Naive thymus-derived CD8-positive, alpha-beta T cell (primary cell): ENCODE measurements around the gene SVIL. TPM values are rescaled to one million over a fixed set of nuclear protein-coding genes. Genes with fewer than 3 reads are reported as not detected.
A peak's percentile ranks its signal among the peaks of the same experiment; 100 is the strongest.
"Not testable (repeated sequence)": the region's sequence is repeated elsewhere in the genome, so short reads cannot be mapped to it uniquely, and the experiment has no call there.

Source experiments
- ATAC-seq, 2 donors: fragments of 150-1000 bp; cut with Tn5 transposase in 1 of 2; sonication (Bioruptor Pico), chemical (Tn5 transposase) in 1 of 2; 1 replicate in 1 of 2; 2 replicates in 1 of 2; pipeline ENCODE4 v1.10.0; 2021; ENCODE audit warnings: mild to moderate bottlenecking in 2 of 2, moderate library complexity in 2 of 2
- POLR2A ChIA-PET: fragments of 350-600 bp; sonication (Branson Sonifier 250); formaldehyde crosslinking; loops from one replicate; lab custom pipeline; 2021; ENCODE audit warnings: antibody characterized with exemption; lab: Charles Lee
- DNase-seq, 10 donors: peaks; one replicate each; pipeline versions ENCODE4 v3.0.0 to v3.0.0-alpha.2; 2020 to 2022
- H3K27ac Mint-ChIP-seq, 10 donors: one replicate each; pipeline ENCODE4 v1.8.0; 2020 to 2022; ENCODE audit warnings: mild to moderate bottlenecking in 10 of 10, mixed read lengths in 10 of 10, moderate library complexity in 4 of 10, inconsistent platforms in 1 of 10
- H3K27me3 Mint-ChIP-seq, 5 donors: one replicate each; pipeline ENCODE4 v1.8.0; 2021 to 2022; ENCODE audit warnings: mixed read lengths in 5 of 5
- H3K36me3 Mint-ChIP-seq, 3 donors: one replicate each; pipeline ENCODE4 v1.8.0; 2020 to 2022; ENCODE audit warnings: mixed read lengths in 3 of 3, mild to moderate bottlenecking in 2 of 3, inconsistent platforms in 1 of 3
- H3K4me1 Mint-ChIP-seq, 4 donors: one replicate each; pipeline ENCODE4 v1.8.0; 2021 to 2022; ENCODE audit warnings: mixed read lengths in 4 of 4
- H3K4me3 Mint-ChIP-seq, 10 donors: one replicate each; pipeline ENCODE4 v1.8.0; 2020 to 2022; ENCODE audit warnings: mild to moderate bottlenecking in 10 of 10, mixed read lengths in 10 of 10, moderate library complexity in 6 of 10, inconsistent platforms in 1 of 10
- H3K9me3 Mint-ChIP-seq, 9 donors: one replicate each; pipeline ENCODE4 v1.8.0; 2020 to 2022; ENCODE audit warnings: mixed read lengths in 9 of 9, mild to moderate bottlenecking in 3 of 9, inconsistent platforms in 1 of 9, moderate library complexity in 1 of 9
- polyA plus RNA-seq, 3 donors: library from polyadenylated mRNA; unstranded; fragments of 300-500 nt; fragmentation: Illumina TruSeq; gene quantifications; one replicate each; pipeline ENCODE4 v1.2.3, GENCODE V29; 2021
- total RNA-seq, 8 experiments: library from RNA in 2 of 8; stranded (reverse) in 2 of 8; gene quantifications; one replicate each; pipeline ENCODE4 v1.2.3 and lab custom pipeline; 2021 to 2026

Gene SVIL
- total and polyA plus RNA-seq, 5 experiments from 2014 or later: 6.8 to 15.7 (median 12.6) TPM

GRCh38 chr10:29608062-29608461, 26.7 kb downstream of the SVIL start:
- Mint-ChIP-seq H3K4me3 (no peak overlapping the region), H3K27me3 (no peaks in the 10 kb centered on the region), H3K9me3 (peaks cover 0 to 4% (median 0%) of the 10 kb centered on the region in 9 donors), H3K4me1 (peaks cover 2 to 19% (median 8%) of the 10 kb centered on the region in 4 donors), H3K27ac (peak overlapping the region in 1 of 10 donors; percentile 56), H3K36me3 (peaks cover 0 to 4% (median 2%) of the 10 kb centered on the region in 3 donors)
- POLR2A ChIA-PET: no interaction called here
- ATAC-seq (no peak), DNase-seq (no peak)

GRCh38 chr10:29607576-29607975, 27.2 kb downstream of the SVIL start:
- Mint-ChIP-seq H3K4me1 (peaks cover 2 to 19% (median 9%) of the 10 kb centered on the region in 4 donors), H3K36me3 (peaks cover 0 to 4% (median 2%) of the 10 kb centered on the region in 3 donors), H3K9me3 (peaks cover 0 to 4% (median 0%) of the 10 kb centered on the region in 9 donors), H3K27me3 (no peaks in the 10 kb centered on the region), H3K4me3 (no peak overlapping the region), H3K27ac (peak overlapping the region in 1 of 10 donors; percentile 56)
- DNase-seq (no peak), ATAC-seq (no peak)
- POLR2A ChIA-PET: no interaction called here

- H3K27me3 Mint-ChIP-seq, H3K9me3 Mint-ChIP-seq, H3K27ac Mint-ChIP-seq, H3K4me3 Mint-ChIP-seq, DNase-seq, H3K36me3 Mint-ChIP-seq, POLR2A ChIA-PET, ATAC-seq: not testable (repeated sequence)
- peaks cover 4 to 19% (median 9%) of the 10 kb centered on the region in 4 donors for H3K4me1 Mint-ChIP-seq
These were observed 28.1 kb downstream of the SVIL start for GRCh38 chr10:29606693-29607092.

GRCh38 chr10:29604291-29604825, 30.4 kb downstream of the SVIL start:
- H3K27ac Mint-ChIP-seq: no peak overlapping the region
- peaks cover 0 to 2% (median 0%) of the 10 kb centered on the region in 3 donors for H3K36me3 Mint-ChIP-seq
- DNase-seq (no peak), ATAC-seq (no peak)
- H3K4me1 Mint-ChIP-seq: peaks cover 0 to 7% (median 3%) of the 10 kb centered on the region in 4 donors
- H3K4me3 Mint-ChIP-seq: no peak overlapping the region
- no peaks in the 10 kb centered on the region for H3K9me3 Mint-ChIP-seq
- POLR2A ChIA-PET: interaction anchor here (0.6 to 0.7 kb wide), 2 partner anchors 10 to 71 kb away, joined by 4 read pairs; no protein-coding TSS in a partner anchor
- H3K27me3 Mint-ChIP-seq: no peaks in the 10 kb centered on the region

- peak overlapping the region in 2 of 10 donors; percentile 15 to 27 for H3K27ac Mint-ChIP-seq
- ATAC-seq (no peak), DNase-seq (no peak)
- no peak overlapping the region for H3K4me3 Mint-ChIP-seq
- POLR2A ChIA-PET: interaction anchor here (0.6 kb wide), 1 partner anchor 11 kb away, joined by 4 read pairs; no protein-coding TSS in a partner anchor
- H3K4me1 Mint-ChIP-seq: peaks cover 0 to 7% (median 3%) of the 10 kb centered on the region in 4 donors
- peaks cover 0 to 2% (median 0%) of the 10 kb centered on the region in 3 donors for H3K36me3 Mint-ChIP-seq
- no peaks in the 10 kb centered on the region for H3K9me3 Mint-ChIP-seq
- H3K27me3 Mint-ChIP-seq: no peaks in the 10 kb centered on the region
These were observed 31.4 kb downstream of the SVIL start for GRCh38 chr10:29603223-29603896.

- DNase-seq (no peak), ATAC-seq (no peak)
- POLR2A ChIA-PET: no interaction called here
- no peaks in the 10 kb centered on the region for H3K27me3 Mint-ChIP-seq
- no peaks in the 10 kb centered on the region for H3K9me3 Mint-ChIP-seq
- no peak overlapping the region for H3K4me3 Mint-ChIP-seq
- peaks cover 0 to 7% (median 4%) of the 10 kb centered on the region in 4 donors for H3K4me1 Mint-ChIP-seq
- no peaks in the 10 kb centered on the region for H3K36me3 Mint-ChIP-seq
- no peak overlapping the region for H3K27ac Mint-ChIP-seq
These were observed 34.0 kb downstream of the SVIL start for GRCh38 chr10:29600821-29601220.

- Mint-ChIP-seq H3K27ac (peak overlapping the region in 2 of 10 donors; percentile 2 to 37), H3K9me3 (no peaks in the 10 kb centered on the region), H3K27me3 (no peaks in the 10 kb centered on the region), H3K36me3 (no peaks in the 10 kb centered on the region), H3K4me1 (peaks cover 0 to 7% (median 6%) of the 10 kb centered on the region in 4 donors), H3K4me3 (no peak overlapping the region)
- DNase-seq (no peak), ATAC-seq (no peak)
- POLR2A ChIA-PET: no interaction called here
These were observed 34.7 kb downstream of the SVIL start for GRCh38 chr10:29600067-29600466.

GRCh38 chr10:29598851-29599311, 35.9 kb downstream of the SVIL start:
- DNase-seq (no peak), ATAC-seq (no peak)
- no peak overlapping the region for H3K4me3 Mint-ChIP-seq
- POLR2A ChIA-PET: no interaction called here
- H3K27me3 Mint-ChIP-seq: no peaks in the 10 kb centered on the region
- H3K27ac Mint-ChIP-seq: peak overlapping the region in 1 of 10 donors; percentile 41
- peaks cover 0 to 8% (median 6%) of the 10 kb centered on the region in 4 donors for H3K4me1 Mint-ChIP-seq
- no peaks in the 10 kb centered on the region for H3K9me3 Mint-ChIP-seq
- H3K36me3 Mint-ChIP-seq: no peaks in the 10 kb centered on the region

- Mint-ChIP-seq H3K27me3 (no peaks in the 10 kb centered on the region), H3K27ac (no peak overlapping the region), H3K4me3 (no peak overlapping the region), H3K36me3 (no peaks in the 10 kb centered on the region), H3K9me3 (no peaks in the 10 kb centered on the region), H3K4me1 (peaks cover 0 to 10% (median 2%) of the 10 kb centered on the region in 4 donors)
- no peak for DNase-seq
- POLR2A ChIA-PET: no interaction called here
- no peak for ATAC-seq
These were observed 37.9 kb downstream of the SVIL start for GRCh38 chr10:29596826-29597225.

- Mint-ChIP-seq H3K36me3 (no peaks in the 10 kb centered on the region), H3K27me3 (no peaks in the 10 kb centered on the region), H3K9me3 (no peaks in the 10 kb centered on the region), H3K4me3 (no peak overlapping the region), H3K27ac (no peak overlapping the region), H3K4me1 (peaks cover 0 to 10% (median 2%) of the 10 kb centered on the region in 4 donors)
- DNase-seq: no peak
- ATAC-seq: no peak
- POLR2A ChIA-PET: no interaction called here
These were observed 38.4 kb downstream of the SVIL start for GRCh38 chr10:29596356-29596755.

GRCh38 chr10:29595636-29596225, 39.0 kb downstream of the SVIL start:
- Mint-ChIP-seq H3K27me3 (no peaks in the 10 kb centered on the region), H3K4me1 (peaks cover 2 to 11% (median 4%) of the 10 kb centered on the region in 4 donors), H3K9me3 (no peaks in the 10 kb centered on the region), H3K4me3 (no peak overlapping the region), H3K27ac (peak overlapping the region in 2 of 10 donors; percentile 53 to 64), H3K36me3 (no peaks in the 10 kb centered on the region)
- POLR2A ChIA-PET: no interaction called here
- no peak for ATAC-seq
- DNase-seq: no peak

- Mint-ChIP-seq H3K4me1 (peaks cover 8 to 16% (median 10%) of the 10 kb centered on the region in 4 donors), H3K27ac (peak overlapping the region in 2 of 10 donors; percentile 53 to 64), H3K36me3 (no peaks in the 10 kb centered on the region), H3K9me3 (no peaks in the 10 kb centered on the region), H3K4me3 (no peak overlapping the region), H3K27me3 (no peaks in the 10 kb centered on the region)
- ATAC-seq (no peak), DNase-seq (no peak)
- POLR2A ChIA-PET: no interaction called here
These were observed 39.6 kb downstream of the SVIL start for GRCh38 chr10:29595146-29595545.

- POLR2A ChIA-PET: no interaction called here
- Mint-ChIP-seq H3K9me3 (peaks cover 0 to 2% (median 0%) of the 10 kb centered on the region in 9 donors), H3K27me3 (no peaks in the 10 kb centered on the region), H3K27ac (no peak overlapping the region), H3K36me3 (peaks cover 0 to 5% (median 2%) of the 10 kb centered on the region in 3 donors), H3K4me3 (no peak overlapping the region), H3K4me1 (peaks cover 9 to 18% (median 11%) of the 10 kb centered on the region in 4 donors)
- ATAC-seq: no peak
- no peak for DNase-seq
These were observed 43.2 kb downstream of the SVIL start for GRCh38 chr10:29591651-29591968.
